HepG2 (cell line): ENCODE data around the gene CLIC1. TPM values are rescaled to one million over a fixed set of nuclear protein-coding genes. Genes with fewer than 3 reads are reported as not detected.
A peak's percentile ranks its signal among the peaks of the same experiment; 100 is the strongest.

Source experiments
- ARID2 ChIP-seq: sonication (generic); formaldehyde crosslinking; IDR thresholded peaks from 2 replicates; pipeline ENCODE4 v1.8.1; 2022; ENCODE audit warnings: mild to moderate bottlenecking, missing genetic modification reagents, borderline replicate concordance
- BCL6 ChIP-seq: IDR thresholded peaks from 2 replicates; pipeline ENCODE4 v1.6.1; 2016; ENCODE audit warnings: missing genetic modification reagents, missing compliant biosample characterization
- ELF3 ChIP-seq: IDR thresholded peaks from 2 replicates; pipeline ENCODE4 v1.6.1; 2016; ENCODE audit warnings: missing genetic modification reagents, missing compliant biosample characterization
- ETV6 ChIP-seq: sonication (generic); formaldehyde crosslinking; conservative IDR thresholded peaks from 2 replicates; pipeline ENCODE4 v1.4.0; 2020; ENCODE audit warnings: missing genetic modification reagents
- FIP1L1 ChIP-seq: fragments of 200-400 bp; formaldehyde crosslinking; IDR thresholded peaks from 2 replicates; pipeline ENCODE4 v1.6.1; 2018; ENCODE audit warnings: low read depth, mild to moderate bottlenecking, low read length, moderate library complexity, borderline replicate concordance; ENCODE audit not compliant: insufficient read depth
- FOXO1 ChIP-seq: sonication (generic); formaldehyde crosslinking; IDR thresholded peaks from 2 replicates; pipeline ENCODE4 v1.4.0; 2020; ENCODE audit warnings: missing genetic modification reagents
- HOXA3 ChIP-seq: sonication (generic); formaldehyde crosslinking; IDR thresholded peaks from 2 replicates; pipeline ENCODE4 v1.5.0; 2020; ENCODE audit warnings: missing genetic modification reagents
- HOXA5 ChIP-seq: sonication (generic); formaldehyde crosslinking; IDR thresholded peaks from 2 replicates; pipeline ENCODE4 v1.4.0; 2020; ENCODE audit warnings: missing genetic modification reagents
- KDM4B ChIP-seq: sonication (generic); formaldehyde crosslinking; IDR thresholded peaks from 2 replicates; pipeline ENCODE4 v1.4.0; 2020; ENCODE audit warnings: missing genetic modification reagents
- KLF11 ChIP-seq: IDR thresholded peaks from 2 replicates; pipeline ENCODE4 v1.6.1; 2016; ENCODE audit warnings: missing compliant biosample characterization
- KLF9 ChIP-seq: IDR thresholded peaks from 2 replicates; pipeline ENCODE4 v1.6.1; 2016; ENCODE audit warnings: low read depth
- RBFOX2 ChIP-seq: fragments of 200-400 bp; formaldehyde crosslinking; IDR thresholded peaks from 2 replicates; pipeline ENCODE4 v1.6.1; 2017; ENCODE audit warnings: low read depth, mild to moderate bottlenecking, low read length
- RXRA ChIP-seq: sonication (generic); formaldehyde crosslinking; IDR thresholded peaks from 2 replicates; pipeline ENCODE4 v1.5.1; 2020; ENCODE audit warnings: missing genetic modification reagents
- SALL1 ChIP-seq: sonication (generic); formaldehyde crosslinking; IDR thresholded peaks from 2 replicates; pipeline ENCODE4 v1.8.0; 2022; ENCODE audit warnings: mild to moderate bottlenecking, missing genetic modification reagents
- SIX4 ChIP-seq: sonication (generic); formaldehyde crosslinking; IDR thresholded peaks from 2 replicates; pipeline ENCODE4 v1.4.0; 2020; ENCODE audit warnings: missing genetic modification reagents
- SKI ChIP-seq: fragments of 450-650 bp; IDR thresholded peaks from one replicate; pipeline ENCODE4 v1.6.1; 2018; ENCODE audit warnings: mild to moderate bottlenecking; ENCODE audit not compliant: partially characterized antibody
- UBTF ChIP-seq: sonication (generic); formaldehyde crosslinking; IDR thresholded peaks from 2 replicates; pipeline ENCODE4 v1.4.0; 2020; ENCODE audit warnings: mild to moderate bottlenecking, missing genetic modification reagents
- ZBTB49 ChIP-seq: sonication (generic); formaldehyde crosslinking; IDR thresholded peaks from 2 replicates; pipeline ENCODE4 v1.4.0; 2020; ENCODE audit warnings: missing genetic modification reagents, borderline replicate concordance
- ZFP1 ChIP-seq: IDR thresholded peaks from 2 replicates; pipeline ENCODE4 v1.6.1; 2016
- ZNF136 ChIP-seq: sonication (generic); formaldehyde crosslinking; IDR thresholded peaks from 2 replicates; pipeline ENCODE4 v1.8.1; 2022; ENCODE audit warnings: low read depth, mild to moderate bottlenecking, moderate library complexity, missing genetic modification reagents
- ZNF263 ChIP-seq: sonication (generic); formaldehyde crosslinking; IDR thresholded peaks from 2 replicates; pipeline ENCODE4 v1.4.0; 2020; ENCODE audit warnings: missing genetic modification reagents
- ZNF430 ChIP-seq: sonication (generic); formaldehyde crosslinking; IDR thresholded peaks from 2 replicates; pipeline ENCODE4 v1.9.0; 2021; ENCODE audit warnings: mild to moderate bottlenecking, missing genetic modification reagents
- ZNF446 ChIP-seq: sonication (generic); formaldehyde crosslinking; IDR thresholded peaks from 2 replicates; pipeline ENCODE4 v1.5.0; 2020; ENCODE audit warnings: mild to moderate bottlenecking, missing genetic modification reagents
- ZNF543 ChIP-seq: sonication (generic); formaldehyde crosslinking; IDR thresholded peaks from 2 replicates; pipeline ENCODE4 v1.4.0; 2020; ENCODE audit warnings: mild to moderate bottlenecking, missing genetic modification reagents
- ZNF556 ChIP-seq: sonication (generic); formaldehyde crosslinking; IDR thresholded peaks from 2 replicates; pipeline ENCODE4 v1.4.0; 2020; ENCODE audit warnings: mild to moderate bottlenecking, missing genetic modification reagents, borderline replicate concordance
- ZNF773 ChIP-seq: sonication (generic); formaldehyde crosslinking; IDR thresholded peaks from 2 replicates; pipeline ENCODE4 v1.4.0; 2020; ENCODE audit warnings: missing genetic modification reagents, borderline replicate concordance
- ZNF83 ChIP-seq: sonication (generic); formaldehyde crosslinking; IDR thresholded peaks from 2 replicates; pipeline ENCODE4 v1.4.0; 2020; ENCODE audit warnings: missing genetic modification reagents, mild to moderate bottlenecking, borderline replicate concordance
- polyA plus RNA-seq, 8 experiments: library from polyadenylated mRNA; depleted of rRNA in 3 of 8; stranded (reverse) in 7 of 8; unstranded in 1 of 8; fragments of >200 nt; fragmentation: Illumina TruSeq in 4 of 8; extraction: Trizol in 4 of 8; gene quantifications; 2 replicates each; pipeline versions ENCODE4 v1.2.1 to v1.2.3, GENCODE V29; 2011 to 2016; ENCODE audit warnings: low read depth in 4 of 8, missing spikeins in 1 of 8, mixed read lengths in 1 of 8; ENCODE audit not compliant: insufficient read depth in 1 of 8
- total RNA-seq, 5 experiments: library from RNA; depleted of rRNA; stranded (reverse); fragments of >200 nt; fragmentation: Illumina TruSeq; extraction: Trizol; gene quantifications; 2 replicates each; pipeline ENCODE4 v1.2.3, GENCODE V29; 2016; ENCODE audit warnings: low read depth in 1 of 5

Gene CLIC1
- total and polyA plus RNA-seq, 2 of the 13 experiments (the other 11 are each of a cell fraction or from before 2014, with no cell fraction given) = 602 to 891 TPM

GRCh38 chr6:31736021-31736767 is at the start of gene CLIC1 (continued):
- TF ChIP-seq ZBTB49 (CRISPR knock-in tag) (peak; percentile 42; the same call in 1 of the 2 replicates), ZNF556 (CRISPR knock-in tag) (no peak; the same call in 1 of the 2 replicates), SIX4 (CRISPR knock-in tag) (0 out of 2 replicates have a peak, but pooled peaks have one; percentile 20), ZNF446 (CRISPR knock-in tag) (peak; percentile 48; the same call in 1 of the 2 replicates), SKI (no peak), ELF3 (CRISPR knock-in tag) (peak; percentile 88), ZNF773 (CRISPR knock-in tag) (no peak), ETV6 (CRISPR knock-in tag) (peak; percentile 83), HOXA3 (CRISPR knock-in tag) (peak; percentile 49; the same call in 1 of the 2 replicates), RXRA (peak; percentile 48; the same call in 1 of the 2 replicates), KLF11 (CRISPR knock-in tag) (peak; percentile 76; the same call in 1 of the 2 replicates), RBFOX2 (peak; percentile 90), ZNF83 (CRISPR knock-in tag) (no peak), HOXA5 (CRISPR knock-in tag) (peak; percentile 37; the same call in 1 of the 2 replicates), FIP1L1 (peak; percentile 66; the same call in 1 of the 2 replicates), ZFP1 (CRISPR knock-in tag) (0 out of 2 replicates have a peak, but pooled peaks have one; percentile 51), UBTF (peak; percentile 64), ARID2 (CRISPR knock-in tag) (peak; percentile 16; the same call in 1 of the 2 replicates), BCL6 (CRISPR knock-in tag) (peak; percentile 69), ZNF263 (CRISPR knock-in tag) (peak; percentile 86), ZNF430 (peak; percentile 67; the same call in 1 of the 2 replicates), SALL1 (CRISPR knock-in tag) (peak; percentile 71), KDM4B (CRISPR knock-in tag) (peak; percentile 82), ZNF543 (CRISPR knock-in tag) (0 out of 2 replicates have a peak, but pooled peaks have one; percentile 65), FOXO1 (peak; percentile 46; the same call in 1 of the 2 replicates), ZNF136 (CRISPR knock-in tag) (no peak), KLF9 (CRISPR knock-in tag) (peak; percentile 53)
